ENCODE data around the gene TBC1D32.
"Not testable (repeated sequence)": the region's sequence is repeated elsewhere in the genome, so short reads cannot be mapped to it uniquely, and the experiment has no call there.

Gene TBC1D32, protein sequence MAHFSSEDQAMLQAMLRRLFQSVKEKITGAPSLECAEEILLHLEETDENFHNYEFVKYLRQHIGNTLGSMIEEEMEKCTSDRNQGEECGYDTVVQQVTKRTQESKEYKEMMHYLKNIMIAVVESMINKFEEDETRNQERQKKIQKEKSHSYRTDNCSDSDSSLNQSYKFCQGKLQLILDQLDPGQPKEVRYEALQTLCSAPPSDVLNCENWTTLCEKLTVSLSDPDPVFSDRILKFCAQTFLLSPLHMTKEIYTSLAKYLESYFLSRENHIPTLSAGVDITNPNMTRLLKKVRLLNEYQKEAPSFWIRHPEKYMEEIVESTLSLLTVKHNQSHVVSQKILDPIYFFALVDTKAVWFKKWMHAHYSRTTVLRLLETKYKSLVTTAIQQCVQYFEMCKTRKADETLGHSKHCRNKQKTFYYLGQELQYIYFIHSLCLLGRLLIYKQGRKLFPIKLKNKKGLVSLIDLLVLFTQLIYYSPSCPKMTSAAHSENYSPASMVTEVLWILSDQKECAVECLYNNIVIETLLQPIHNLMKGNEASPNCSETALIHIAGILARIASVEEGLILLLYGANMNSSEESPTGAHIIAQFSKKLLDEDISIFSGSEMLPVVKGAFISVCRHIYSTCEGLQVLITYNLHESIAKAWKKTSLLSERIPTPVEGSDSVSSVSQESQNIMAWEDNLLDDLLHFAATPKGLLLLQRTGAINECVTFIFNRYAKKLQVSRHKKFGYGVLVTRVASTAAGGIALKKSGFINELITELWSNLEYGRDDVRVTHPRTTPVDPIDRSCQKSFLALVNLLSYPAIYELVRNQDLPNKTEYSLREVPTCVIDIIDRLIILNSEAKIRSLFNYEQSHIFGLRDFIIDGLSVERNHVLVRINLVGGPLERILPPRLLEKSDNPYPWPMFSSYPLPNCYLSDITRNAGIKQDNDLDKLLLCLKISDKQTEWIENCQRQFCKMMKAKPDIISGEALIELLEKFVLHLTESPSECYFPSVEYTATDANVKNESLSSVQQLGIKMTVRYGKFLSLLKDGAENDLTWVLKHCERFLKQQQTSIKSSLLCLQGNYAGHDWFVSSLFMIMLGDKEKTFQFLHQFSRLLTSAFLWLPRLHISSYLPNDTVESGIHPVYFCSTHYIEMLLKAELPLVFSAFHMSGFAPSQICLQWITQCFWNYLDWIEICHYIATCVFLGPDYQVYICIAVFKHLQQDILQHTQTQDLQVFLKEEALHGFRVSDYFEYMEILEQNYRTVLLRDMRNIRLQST

DNA sequence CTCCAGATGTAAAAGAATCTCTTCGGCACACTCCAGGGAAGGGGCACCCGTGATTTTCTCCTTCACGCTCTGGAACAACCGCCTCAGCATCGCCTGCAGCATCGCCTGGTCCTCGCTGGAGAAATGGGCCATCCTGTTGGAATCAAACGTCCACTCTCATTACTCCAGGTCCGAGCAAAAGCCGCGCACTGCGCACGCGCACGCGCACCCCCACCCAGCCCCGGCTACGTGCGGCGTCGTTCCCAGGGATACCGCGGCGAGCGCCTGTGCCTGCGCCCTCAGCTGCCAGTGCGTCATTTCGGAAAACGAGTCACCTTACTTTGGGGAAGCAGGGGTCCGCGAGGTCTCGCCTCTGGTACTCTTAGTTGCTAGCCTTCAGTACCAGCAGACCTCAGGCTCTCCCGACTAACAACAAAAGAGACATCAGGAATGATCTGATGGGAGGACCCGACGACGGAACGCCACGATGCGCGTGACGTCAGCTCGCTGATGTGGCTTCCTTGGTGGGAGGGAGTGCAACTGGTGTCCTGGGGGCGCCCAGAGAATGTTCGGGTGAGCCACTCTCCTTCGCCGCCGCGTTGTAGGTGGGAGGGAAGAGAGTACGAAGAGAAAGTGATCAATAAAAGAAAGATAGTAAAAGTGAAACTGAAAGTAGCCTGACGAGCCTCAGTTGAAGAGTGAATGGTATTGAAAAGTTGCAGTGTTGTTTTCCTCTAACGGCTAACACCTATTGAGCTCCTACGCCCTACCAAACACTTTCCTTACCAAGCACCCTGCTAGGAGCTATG lies at the start of gene TBC1D32:
TSS of gene TBC1D32 (minus strand) at position 182 of the 788 bp plus-strand sequence. CDS start at position 132, 50 bp downstream.
- DNase-seq (ENCODE audit: low spot score), result peak; percentile 87

DNA sequence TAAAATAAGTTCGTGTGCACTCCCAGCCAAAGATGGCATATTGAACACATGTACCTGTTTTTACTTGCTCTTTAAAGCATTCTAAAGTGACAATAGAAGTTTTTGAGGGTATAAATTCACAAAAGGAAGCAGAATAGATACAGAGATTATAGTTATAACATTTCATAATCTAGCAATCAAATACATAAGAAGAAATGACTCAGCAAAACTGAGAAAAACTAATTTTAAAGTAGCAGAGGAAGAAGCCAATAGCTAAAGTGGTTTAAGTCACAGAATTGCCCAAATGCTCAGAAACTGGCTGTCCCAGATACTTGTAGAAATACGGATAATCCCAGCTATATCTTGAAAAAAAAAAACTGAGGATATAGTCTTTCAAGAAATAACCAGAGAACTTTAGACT lies 49.2 kb upstream of the TBC1D32 start:
- DNase-seq (ENCODE audit: low spot score), result no peak

DNA sequence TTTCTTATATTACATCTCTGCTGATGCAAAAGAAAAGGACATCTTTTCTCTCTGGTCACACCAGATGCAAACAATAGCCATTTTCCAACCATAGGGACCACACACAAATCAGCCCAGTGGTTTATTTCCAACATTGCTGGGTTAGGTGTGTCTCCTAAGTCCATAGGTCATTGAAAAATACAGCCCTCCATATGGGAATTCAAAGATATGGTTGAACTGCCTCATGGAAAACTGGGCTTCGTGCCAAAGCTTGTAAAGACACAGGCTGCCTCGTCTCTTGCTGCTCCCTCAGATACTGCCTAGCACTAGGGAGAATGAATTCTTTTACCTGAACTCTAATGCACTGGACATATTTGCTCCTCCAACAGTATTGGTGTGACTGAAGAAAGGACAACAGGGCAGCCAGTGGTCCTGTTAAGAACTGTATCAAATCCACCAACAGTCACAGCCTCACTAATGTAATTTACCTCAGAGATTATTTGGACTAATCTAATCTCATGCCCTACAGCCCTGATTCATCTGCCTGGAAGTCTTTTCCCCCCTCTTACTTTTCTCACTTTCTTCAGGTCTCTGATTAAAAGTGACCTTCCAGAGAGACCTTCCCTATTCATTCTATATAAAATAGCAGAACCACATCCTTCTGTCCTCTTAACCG lies 48.3 kb upstream of the TBC1D32 start:
- no peak for DNase-seq (ENCODE audit: low spot score)

DNA sequence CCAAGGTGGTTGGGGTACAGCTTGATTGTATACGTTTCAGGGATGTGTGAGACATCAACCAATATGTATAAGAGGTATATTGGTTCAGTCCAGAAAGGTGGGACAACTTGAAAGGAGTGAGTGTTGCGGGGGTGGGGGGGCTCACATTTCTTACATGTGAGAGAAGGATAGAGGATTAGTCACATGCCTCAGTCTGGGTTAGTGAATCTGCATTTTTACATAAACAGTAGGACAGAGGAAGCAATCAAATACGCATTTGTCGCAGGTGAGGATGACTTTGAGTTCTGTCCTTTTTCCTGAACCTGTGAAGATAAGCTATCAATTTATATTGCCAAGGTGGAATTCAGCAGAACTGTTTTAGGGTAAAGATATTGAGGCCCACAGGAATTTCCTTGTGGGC lies 42.1 kb upstream of the TBC1D32 start:
- no peak for DNase-seq (ENCODE audit: low spot score)

DNA sequence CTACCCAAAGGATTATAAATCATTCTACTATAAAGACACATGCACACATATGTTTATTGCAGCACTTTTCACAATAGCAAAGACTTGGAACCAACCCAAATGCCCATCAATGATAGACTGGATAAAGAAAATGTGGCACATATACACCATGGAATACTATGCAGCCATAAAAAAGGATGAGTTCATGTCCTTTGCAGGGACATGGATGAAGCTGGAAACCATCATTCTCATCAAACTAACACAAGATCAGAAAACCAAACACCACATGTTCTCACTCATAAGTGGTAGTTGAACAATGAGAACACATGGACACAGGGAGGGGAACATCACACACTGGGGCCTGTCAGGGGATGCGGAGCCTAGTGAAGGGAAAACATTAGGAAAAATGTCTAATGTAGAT lies 39.9 kb upstream of the TBC1D32 start:
- DNase-seq (ENCODE audit: low spot score), result not testable (repeated sequence)

DNA sequence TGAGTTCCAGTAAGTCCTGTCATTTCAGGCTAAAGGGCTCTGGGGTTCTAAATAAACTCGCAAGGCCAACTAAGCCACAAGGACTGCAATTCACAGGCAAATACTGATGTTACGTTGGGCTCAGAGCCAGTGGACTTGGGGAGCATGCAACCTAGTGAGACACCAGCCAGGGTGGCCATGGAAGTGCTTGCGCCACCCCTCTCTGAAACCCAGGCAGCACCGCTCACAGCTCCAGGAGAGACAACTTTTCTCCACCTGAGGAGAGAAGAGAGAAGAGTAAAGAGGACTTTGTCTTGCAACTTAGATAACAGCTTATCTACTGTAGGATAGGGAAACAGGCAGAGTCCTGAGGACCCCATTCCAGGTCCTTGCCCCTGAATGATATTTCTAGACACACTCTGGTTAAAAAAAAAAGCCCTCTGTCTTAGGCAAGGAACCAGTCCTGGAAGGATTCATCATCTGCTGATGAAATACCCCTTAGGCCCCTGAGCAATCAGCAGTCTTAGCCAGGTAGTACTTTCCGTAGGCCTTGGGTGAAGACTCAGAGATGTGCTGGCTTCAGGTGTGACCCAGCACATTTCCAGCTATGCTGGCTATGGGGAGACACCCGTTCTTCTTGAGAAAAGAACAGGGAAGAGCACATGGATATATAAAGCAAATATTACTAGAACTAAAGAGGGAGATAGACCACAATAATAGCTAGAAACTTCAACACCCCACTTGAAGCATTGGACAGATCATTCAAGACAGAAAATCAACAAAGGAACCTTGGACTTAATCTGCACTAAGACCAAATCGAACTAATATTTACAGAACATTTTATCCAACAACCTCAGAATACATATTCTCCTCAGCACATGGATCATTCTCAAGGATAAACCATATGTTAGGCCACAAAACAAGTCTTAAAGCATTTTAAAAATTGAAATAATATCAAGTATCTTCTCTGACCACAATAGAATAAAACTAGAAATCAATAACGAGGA lies 31.5 kb upstream of the TBC1D32 start:
- DNase-seq (ENCODE audit: low spot score), result no peak

DNA sequence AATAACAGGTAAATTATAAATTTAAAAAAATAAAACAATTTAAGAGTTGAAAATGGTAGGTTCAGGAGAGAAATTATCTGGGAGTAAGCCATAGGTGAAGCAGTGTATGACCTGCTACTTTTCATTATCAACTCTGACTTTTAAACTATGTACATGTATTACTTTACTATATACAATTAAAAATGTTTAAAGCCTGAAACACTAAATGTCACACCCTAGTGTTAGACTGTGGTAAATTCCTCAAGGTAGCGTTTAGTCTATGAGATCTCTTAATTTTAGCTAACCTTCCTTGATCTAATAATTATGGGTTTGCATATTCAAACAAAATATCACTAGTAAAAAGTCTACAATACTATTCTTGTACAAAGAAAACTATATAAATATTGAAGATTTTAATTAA lies 22.3 kb upstream of the TBC1D32 start:
- DNase-seq (ENCODE audit: low spot score), result no peak

DNA sequence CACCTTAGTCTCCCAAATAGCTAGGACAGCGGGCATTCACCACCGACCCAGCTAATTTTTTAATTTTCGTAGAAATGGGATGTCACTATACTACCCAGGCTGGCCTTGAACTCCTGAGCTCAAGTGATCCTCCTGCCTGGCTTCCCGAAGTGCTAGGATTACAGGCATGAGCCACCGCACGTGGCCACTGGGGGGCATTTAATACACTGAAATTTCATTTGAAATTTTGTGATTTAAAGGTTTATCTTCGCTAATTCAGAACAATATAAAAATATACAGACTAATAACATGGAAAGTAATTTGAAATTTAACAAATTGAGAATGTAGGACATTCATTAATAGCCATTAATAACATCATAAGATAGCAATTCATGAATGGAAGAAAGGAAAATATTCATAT lies 20.5 kb upstream of the TBC1D32 start:
- DNase-seq (ENCODE audit: low spot score), result no peak

DNA sequence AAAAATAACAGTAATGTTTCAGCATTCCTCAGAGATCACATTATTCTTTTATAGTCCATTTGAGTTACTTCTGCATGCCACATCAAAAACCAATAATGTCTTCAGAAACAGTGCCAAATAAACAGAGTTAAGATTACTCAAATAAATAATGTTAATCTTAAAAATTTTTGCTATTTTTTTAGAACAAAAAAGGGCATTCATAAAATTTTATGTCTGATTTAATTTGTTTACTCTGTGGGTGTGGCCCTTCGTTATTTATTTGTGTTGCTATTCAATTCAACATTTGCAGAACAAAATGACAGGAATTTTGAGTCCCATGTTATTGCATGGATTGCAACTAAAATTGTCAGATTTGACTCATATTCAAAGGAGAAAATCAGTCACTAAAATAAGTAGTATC lies 18.7 kb upstream of the TBC1D32 start:
- DNase-seq (ENCODE audit: low spot score), result no peak

DNA sequence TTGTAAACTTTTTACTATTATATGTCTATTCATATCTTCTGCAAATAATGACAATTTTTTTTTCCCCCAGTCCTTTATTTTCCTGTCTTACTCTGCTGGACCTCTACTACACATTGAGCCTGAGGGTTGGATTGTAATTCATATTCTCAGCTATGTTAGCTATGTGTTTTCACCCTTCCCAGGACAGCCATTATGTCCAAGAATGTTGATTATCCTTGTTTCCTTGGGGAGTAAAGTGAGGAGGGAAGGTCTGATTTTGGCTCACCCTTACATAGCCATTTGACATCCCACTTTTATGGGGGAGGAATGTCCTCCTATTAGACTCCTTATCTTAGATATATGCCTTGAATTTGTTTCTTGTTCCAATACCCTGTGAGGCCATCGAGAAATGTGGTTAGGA lies 17.6 kb upstream of the TBC1D32 start:
- no peak for DNase-seq (ENCODE audit: low spot score)

DNA sequence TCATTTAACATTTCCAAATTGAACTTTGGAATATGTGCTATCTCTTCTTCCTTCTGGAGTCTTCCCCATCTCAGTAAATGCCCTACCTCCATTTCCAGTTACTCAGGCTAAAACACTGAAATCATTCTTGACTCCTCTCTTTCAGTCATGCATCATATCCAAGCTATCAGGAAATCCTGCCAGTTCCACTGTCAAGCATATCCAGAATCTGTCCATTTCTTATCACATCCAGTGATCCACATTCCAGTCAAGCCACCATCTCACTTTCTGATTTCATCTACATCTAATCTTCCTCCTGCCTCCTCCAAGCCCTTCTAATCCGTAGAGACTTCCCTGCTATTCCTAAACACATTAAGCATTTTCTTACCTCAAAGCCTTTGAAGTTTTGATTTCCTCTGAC lies 15.3 kb upstream of the TBC1D32 start:
- no peak for DNase-seq (ENCODE audit: low spot score)

DNA sequence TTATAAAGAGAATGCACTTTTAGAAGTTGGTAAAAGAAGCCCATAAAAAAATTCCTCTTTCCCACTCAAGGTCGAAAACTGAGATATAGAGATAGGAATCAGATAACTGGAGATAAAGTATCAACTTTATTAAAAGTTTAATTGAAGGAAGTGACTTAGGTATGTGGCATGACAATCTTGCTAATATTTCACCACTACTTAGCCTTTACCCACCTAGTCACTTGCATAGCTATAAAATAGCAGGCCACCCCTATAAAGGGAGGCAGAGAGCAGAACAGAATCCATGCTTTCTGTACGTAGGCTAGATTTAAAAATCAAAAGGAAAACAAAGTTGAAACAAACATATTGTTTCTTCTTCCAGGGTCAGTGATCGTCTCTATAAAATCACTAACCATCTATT lies 13.2 kb upstream of the TBC1D32 start:
- no peak for DNase-seq (ENCODE audit: low spot score)

DNA sequence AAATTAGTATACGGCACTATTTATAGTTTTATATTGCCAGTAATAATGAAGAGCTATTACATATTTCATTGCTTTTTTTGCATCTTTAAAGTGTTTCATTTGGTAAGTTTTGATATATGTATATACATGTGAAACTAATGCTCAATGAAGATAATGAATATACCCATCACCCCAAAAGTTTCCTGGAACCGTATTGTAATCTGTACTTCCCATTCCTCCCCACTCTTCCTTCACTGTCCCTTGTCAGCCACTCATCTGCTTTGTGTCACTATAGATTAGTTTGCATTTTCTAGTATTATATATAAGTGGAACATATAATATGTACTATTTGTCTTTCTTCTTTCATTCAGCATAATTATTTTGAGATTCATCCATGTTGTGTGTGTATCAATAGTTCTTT lies 10.3 kb upstream of the TBC1D32 start:
- DNase-seq (ENCODE audit: low spot score), result no peak

DNA sequence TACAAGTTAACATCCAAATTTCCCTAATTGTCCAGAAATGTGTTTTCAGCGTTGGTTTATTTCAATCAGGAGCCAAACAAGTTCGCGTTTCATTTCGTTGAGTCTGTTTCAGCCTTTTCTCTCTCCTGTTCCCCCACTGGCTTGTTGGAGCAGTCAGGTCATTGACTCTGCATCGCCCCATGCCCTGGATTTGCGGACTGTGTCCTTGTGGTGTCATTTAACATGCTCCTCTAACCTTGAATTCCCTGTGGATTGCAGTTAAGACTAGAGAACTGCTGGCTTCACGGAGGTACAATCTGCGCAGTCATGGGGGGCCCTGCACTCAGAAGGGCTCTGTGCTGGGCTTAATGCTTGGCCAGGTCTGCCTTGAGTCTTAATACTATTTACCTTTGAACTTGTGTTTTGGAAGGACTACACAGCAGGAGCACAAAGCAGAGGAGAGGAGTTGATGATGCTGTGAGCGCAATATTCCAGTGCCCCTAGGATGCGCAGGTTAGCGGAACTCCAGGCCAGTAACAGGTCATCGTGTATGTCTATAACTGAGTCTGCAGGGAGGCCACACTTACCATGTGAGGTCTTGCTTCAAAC lies 5.5 kb upstream of the TBC1D32 start:
- DNase-seq (ENCODE audit: low spot score), result no peak

DNA sequence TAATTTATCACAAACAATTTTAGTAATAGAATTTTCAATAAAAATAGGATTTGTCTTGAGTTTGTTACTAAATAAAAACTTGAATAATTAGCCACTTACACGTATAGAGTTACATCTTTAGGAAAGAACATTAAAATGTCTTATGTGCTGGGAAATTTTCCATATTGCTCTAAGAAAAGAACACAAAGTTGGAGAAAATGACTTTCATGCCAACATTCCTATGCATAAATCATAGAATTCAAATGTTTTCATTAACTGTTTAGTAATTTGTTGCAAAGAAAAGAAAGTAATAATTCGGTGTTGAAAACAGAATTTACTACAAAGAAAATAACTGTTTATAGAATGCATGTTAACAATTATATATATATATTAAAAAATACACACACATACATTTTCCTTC lies 4.7 kb upstream of the TBC1D32 start:
- no peak for DNase-seq (ENCODE audit: low spot score)

DNA sequence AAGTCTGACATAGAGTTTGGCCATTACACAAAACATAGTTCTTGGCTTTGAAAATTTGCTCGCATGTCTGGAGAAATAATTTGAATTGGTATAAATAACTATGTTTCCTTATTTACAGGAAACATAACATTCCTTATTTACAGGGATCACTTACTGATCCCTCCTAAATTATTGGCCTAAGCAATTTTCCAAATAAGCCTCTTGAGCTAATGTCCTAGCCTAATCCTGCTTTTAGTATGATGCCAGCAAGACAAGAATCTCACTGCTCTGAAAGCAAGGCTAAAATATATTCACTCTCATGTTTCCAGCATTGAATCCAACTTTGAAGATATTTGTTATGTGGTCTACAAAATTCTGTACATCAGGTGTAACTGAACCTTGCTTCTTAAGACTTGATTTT lies 4.1 kb upstream of the TBC1D32 start:
- no peak for DNase-seq (ENCODE audit: low spot score)

DNA sequence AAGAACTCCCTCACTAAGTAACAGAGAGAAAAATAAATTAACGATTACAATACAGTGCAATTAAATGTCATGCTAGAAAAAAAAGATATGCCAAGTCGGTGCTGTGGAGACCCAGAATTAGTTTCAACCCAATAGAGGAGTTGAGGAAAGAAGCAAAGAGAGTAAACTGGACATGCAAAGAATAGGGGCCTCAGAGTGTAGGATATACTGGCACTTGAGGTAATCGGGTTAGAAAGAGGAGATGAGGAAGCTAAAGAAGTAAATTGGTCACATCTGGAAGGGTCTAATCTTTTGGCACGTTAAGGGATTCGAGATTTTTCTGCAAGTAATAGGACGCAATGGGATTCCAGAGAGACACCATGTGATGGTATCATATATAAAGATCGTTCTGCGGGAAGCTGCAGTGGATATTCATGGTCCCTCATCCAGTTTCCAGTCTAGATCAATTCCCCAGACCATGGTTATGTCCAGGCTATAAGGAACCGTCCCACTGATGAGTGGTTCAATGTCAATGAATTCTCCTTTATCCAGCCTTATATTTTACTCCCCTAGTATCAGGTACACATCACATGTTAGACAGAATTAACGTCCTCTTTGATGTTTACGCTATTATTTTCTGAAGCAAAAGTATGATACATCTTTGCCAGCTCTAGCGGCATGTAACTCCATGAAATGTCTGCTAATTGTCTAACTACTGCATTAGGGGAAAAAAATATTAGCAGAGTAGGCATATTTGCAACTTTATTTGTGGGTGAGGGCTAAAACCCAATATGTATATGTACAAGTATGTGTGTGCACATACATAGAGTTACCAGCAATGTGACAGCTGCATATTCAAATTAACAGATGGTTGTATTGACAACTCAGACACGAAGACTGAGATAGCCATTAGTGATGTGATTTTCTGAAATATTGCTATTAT lies 1.1 kb upstream of the TBC1D32 start:
- DNase-seq (ENCODE audit: low spot score), result no peak

DNA sequence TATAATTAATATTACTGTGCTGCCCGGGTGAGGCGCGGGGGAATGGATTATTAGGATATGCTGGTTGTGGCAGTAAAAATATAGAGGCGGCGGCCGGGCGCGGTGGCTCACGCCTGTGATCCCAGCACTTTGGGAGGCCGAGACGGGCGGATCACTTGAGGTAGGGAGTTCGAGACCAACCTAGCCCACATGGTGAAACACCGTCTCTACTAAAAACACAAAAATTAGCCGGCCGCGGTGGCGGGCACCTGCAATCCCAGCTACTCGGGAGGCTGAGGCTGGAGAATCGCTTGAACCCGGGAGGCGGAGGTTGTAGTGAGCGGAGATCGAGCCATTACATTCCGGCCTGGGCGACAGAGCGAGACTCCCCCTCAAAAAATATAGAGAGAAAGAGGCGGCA lies 586 bp downstream of the TBC1D32 start:
- not testable (repeated sequence) for DNase-seq (ENCODE audit: low spot score)

All from CD4-positive, alpha-beta T cell treated with Interleukin-15 for 4 hours (primary cell).